ENCODE measurements around the gene CNDP1. TPM values are rescaled to one million over a fixed set of nuclear protein-coding genes. Genes with fewer than 3 reads are reported as not detected.
A peak's percentile ranks its signal among the peaks of the same experiment; 100 is the strongest.

The CNDP1 gene
- total RNA-seq, 4 donors from 2014 or later, result 0.24 to 1.0 (median 0.90) TPM; not detected in 1

GRCh38 chr18:74589811-74590210, 55.5 kb downstream of the CNDP1 start:
- Histone ChIP-seq H3K27ac (no peak overlapping the region), H3K4me1 (no peaks in the 10 kb centered on the region), H3K27me3 (no peaks in the 10 kb centered on the region), H3K9me3 (no peaks in the 10 kb centered on the region), H3K36me3 (no peaks in the 10 kb centered on the region), H3K4me3 (no peak overlapping the region)
- no peak for DNase-seq
- TF ChIP-seq CTCF (IDR thresholded peaks at IDR 0.05), result no peak
- TF ChIP-seq POLR2A (IDR thresholded peaks at IDR 0.05), result no peak
- intact Hi-C loops (cut with DNase I; ENCODE audit: low total_unique reads), result no loop called here

- Histone ChIP-seq H3K36me3 (no peaks in the 10 kb centered on the region), H3K4me3 (no peak overlapping the region), H3K4me1 (no peaks in the 10 kb centered on the region), H3K27me3 (no peaks in the 10 kb centered on the region), H3K9me3 (no peaks in the 10 kb centered on the region), H3K27ac (no peak overlapping the region)
- TF ChIP-seq POLR2A (IDR thresholded peaks at IDR 0.05), result no peak
- no peak for TF ChIP-seq CTCF (IDR thresholded peaks at IDR 0.05)
- intact Hi-C loops (cut with DNase I; ENCODE audit: low total_unique reads), result no loop called here
- no peak for DNase-seq
These were observed 56.4 kb downstream of the CNDP1 start for GRCh38 chr18:74590671-74591070.

GRCh38 chr18:74595431-74595830, 61.1 kb downstream of the CNDP1 start:
- intact Hi-C loops (cut with DNase I; ENCODE audit: low total_unique reads), result no loop called here
- TF ChIP-seq CTCF (IDR thresholded peaks at IDR 0.05), result no peak
- no peak for TF ChIP-seq POLR2A (IDR thresholded peaks at IDR 0.05)
- no peaks in the 10 kb centered on the region for H3K27me3 ChIP-seq

GRCh38 chr18:74597034-74597661, 62.8 kb downstream of the CNDP1 start:
- intact Hi-C loops (cut with DNase I; ENCODE audit: low total_unique reads), result no loop called here
- peak overlapping the region; percentile 70 to 98 for H3K4me3 ChIP-seq
- no peak for TF ChIP-seq CTCF (IDR thresholded peaks at IDR 0.05)
- TF ChIP-seq POLR2A (IDR thresholded peaks at IDR 0.05), result no peak
- H3K27ac ChIP-seq, result peak overlapping the region; percentile 92 to 98
- DNase-seq, result peak; percentile 59 to 63
- no peaks in the 10 kb centered on the region for H3K9me3 ChIP-seq
- H3K4me1 ChIP-seq, result no peaks in the 10 kb centered on the region
- H3K27me3 ChIP-seq, result no peaks in the 10 kb centered on the region
- no peaks in the 10 kb centered on the region for H3K36me3 ChIP-seq

More at GRCh38 chr18:74595431-74595830, 61.1 kb downstream of the CNDP1 start:
- H3K4me1 ChIP-seq, result no peaks in the 10 kb centered on the region
- no peak for DNase-seq
- H3K4me3 ChIP-seq, result no peak overlapping the region
- H3K9me3 ChIP-seq, result no peaks in the 10 kb centered on the region
- no peaks in the 10 kb centered on the region for H3K36me3 ChIP-seq
- H3K27ac ChIP-seq, result no peak overlapping the region

GRCh38 chr18:74597662-74598349, 63.5 kb downstream of the CNDP1 start, which contains the start of gene ZNF407:
Gene ZNF407 (plus strand): TSS chr18:74597870. CDS start chr18:74631020, 33,150 bp downstream.
- TF ChIP-seq POLR2A (IDR thresholded peaks at IDR 0.05) (peak; percentile 3 to 26), CTCF (IDR thresholded peaks at IDR 0.05) (no peak)
- DNase-seq, result peak; percentile 86 to 89
- Histone ChIP-seq H3K27me3 (no peaks in the 10 kb centered on the region), H3K4me3 (peak within 1 kb of the TSS; percentile 70 to 98), H3K4me1 (no peaks in the 10 kb centered on the region), H3K36me3 (no peaks in the 10 kb centered on the region), H3K27ac (peak within 1 kb of the TSS; percentile 92 to 98), H3K9me3 (no peaks in the 10 kb centered on the region)
- intact Hi-C loops (cut with DNase I; ENCODE audit: low total_unique reads), result no loop called here
